MM.1S (cell line): ENCODE measurements around the gene SDCBP2.

Source experiments
- CTCF ChIP-seq: fragments of 300-600 bp; sonication (generic); IDR thresholded peaks from 2 replicates; pipeline ENCODE4 v1.5.1; 2016; ENCODE audit warnings: antibody characterized with exemption, low read length, mixed read lengths
- EZH2 ChIP-seq: fragments of 300-600 bp; sonication (generic); optimal IDR thresholded peaks from 2 replicates; pipeline ENCODE3; 2017; ENCODE audit warnings: low read depth, mild to moderate bottlenecking, antibody characterized with exemption, low read length, mixed read lengths
- EZH2phosphoT487 ChIP-seq: fragments of 300-600 bp; sonication (generic); IDR thresholded peaks from 2 replicates; pipeline ENCODE4 v1.6.1; 2018; ENCODE audit warnings: antibody characterized with exemption, low read length

- TF ChIP-seq EZH2 (no peak), CTCF (no peak), EZH2phosphoT487 (no peak)
These were observed 6.3 kb downstream of the SDCBP2 start for GRCh38 chr20:1322511-1323245.
